ENCODE results near the gene HSPB2.
"Not testable (repeated sequence)": the region's sequence is repeated elsewhere in the genome, so short reads cannot be mapped to it uniquely, and the experiment has no call there.

HSPB2 gene

DNA sequence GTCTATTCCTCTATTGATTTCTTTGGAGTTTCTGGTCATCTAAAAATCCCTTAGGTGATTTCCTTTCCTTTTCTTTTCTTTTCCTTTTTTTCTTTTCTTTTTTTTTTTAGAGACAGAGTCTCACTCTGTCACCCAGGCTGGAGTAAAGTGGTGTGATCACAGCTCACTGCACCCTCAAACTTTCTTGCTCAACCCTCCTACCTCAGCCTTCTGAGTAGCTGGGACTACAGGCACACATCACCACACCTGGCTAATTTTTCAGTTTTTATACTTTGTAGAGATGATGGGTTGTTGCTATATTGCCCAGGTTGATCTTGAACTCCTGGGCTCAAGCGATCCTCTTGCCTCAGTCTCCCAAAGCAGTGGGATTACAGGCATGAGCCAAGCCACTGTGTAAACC is 4.2 kb downstream of the HSPB2 start:
- no peak for DNase-seq

DNA sequence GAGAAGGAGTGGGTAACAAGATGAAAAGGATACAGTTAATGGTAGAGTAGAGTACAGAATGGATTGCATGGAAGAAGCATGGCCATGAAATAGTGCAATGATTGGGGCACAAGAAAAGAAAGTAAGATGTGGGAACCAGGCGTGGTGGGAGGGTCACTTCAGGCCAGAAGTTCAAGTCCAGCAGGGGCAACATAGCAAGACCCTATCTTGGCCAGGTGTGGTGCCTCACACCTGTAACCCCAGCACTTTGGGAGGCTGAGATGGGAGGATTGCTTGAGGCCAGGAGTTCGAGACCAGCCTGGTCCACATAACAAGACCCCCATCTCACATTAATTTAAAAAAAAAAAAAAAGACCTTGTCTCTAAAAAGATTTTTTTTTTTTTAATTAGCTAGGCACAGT is 4.8 kb downstream of the HSPB2 start:
- DNase-seq, result no peak

- no peak for DNase-seq
These were observed 5.3 kb downstream of the HSPB2 start for GRCh38 chr11:111917788-111918187.

DNA sequence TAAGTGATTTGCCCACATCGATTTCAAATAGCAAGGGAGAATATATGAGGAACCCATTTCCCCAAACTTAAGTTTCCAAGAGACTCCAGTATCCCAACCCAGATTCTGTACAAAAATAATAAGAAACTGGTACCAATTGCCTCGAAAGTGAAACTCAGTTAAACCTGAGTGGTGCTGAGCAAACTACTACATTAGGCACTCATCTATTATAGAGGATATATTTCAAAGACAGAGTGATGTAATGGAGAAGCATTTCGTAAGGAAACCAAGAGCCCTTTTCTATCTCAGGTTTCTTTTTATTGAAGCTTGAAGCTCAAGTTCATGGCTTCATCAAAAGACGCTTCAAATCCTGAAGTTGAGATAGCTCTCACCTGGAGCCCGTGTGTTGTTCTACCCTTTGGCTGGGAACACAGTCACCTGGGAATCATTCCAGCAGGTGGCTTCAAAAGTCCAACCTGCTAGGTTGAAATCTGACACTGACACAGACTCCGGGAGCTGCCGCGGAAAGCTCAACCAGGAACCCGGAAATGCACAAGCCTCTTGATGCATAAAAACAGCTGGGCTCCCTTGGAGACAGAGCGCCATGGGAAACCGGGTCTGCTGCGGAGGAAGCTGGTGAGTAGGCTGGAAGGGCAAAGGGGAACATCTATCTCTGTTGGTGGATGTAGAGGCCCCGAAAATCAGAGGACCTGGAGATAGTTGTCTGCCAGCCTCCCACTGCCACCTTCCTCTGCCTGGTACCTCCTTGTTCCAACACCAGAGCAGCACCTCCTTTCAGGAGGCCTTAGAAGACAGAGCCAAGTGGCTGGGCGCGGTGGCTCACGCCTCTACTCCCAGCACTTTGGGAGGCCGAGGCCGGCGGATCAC is 6.1 kb downstream of the HSPB2 start, which contains the start of gene C11orf52:
Gene C11orf52, plus strand, starts transcription at position 524 of the 867 bp plus-strand sequence. Its CDS starts 60 bp downstream, at position 584.
- DNase-seq, result peak; percentile 76

- DNase-seq, result no peak
These were observed 8.4 kb downstream of the HSPB2 start for GRCh38 chr11:111920908-111921307.

GRCh38 chr11:111921541-111922230 is 9.2 kb downstream of the HSPB2 start:
- DNase-seq, result no peak

GRCh38 chr11:111922803-111923202 is 10.3 kb downstream of the HSPB2 start:
- no peak for DNase-seq

DNA sequence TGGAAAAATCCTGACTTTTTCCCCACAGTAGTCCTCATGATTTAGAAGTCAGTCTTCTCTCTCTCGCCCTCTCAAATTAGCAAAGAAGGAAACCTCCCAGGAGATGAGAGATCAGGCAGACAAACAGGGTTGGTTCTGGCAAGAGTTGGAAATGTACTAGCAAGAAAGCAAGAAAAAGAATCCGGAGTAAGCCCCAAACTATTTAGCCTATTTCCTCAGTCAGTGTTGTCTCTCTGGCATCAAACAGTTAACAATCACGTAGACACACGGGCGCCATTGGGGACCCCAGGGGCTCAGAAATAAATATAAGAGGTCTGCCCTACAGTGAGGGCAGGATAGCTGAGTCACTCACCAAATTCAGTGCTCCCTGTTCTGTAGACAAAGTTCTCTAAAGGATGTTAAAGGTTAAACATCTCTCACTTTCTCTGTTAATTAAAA is 10.8 kb downstream of the HSPB2 start:
- no peak for DNase-seq

GRCh38 chr11:111923951-111924350 is 11.4 kb downstream of the HSPB2 start:
- DNase-seq, result no peak

DNA sequence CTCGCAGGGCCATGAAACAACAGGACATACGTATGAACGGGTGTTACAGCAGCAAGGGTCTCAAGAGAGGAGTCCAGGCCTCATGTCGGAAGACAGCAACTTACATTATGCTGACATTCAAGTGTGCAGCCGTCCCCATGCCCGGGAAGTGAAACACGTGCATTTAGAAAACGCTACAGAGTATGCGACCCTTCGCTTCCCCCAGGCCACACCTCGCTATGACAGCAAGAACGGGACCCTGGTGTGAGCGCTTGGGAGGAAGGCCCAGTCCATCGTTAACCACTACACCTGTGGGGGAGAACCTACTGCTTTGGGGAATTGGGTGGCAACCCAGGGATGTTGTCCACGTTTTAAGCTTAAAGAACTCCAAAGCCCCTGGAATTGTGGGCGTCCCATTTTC is 13.4 kb downstream of the HSPB2 start:
- DNase-seq, result no peak

DNA sequence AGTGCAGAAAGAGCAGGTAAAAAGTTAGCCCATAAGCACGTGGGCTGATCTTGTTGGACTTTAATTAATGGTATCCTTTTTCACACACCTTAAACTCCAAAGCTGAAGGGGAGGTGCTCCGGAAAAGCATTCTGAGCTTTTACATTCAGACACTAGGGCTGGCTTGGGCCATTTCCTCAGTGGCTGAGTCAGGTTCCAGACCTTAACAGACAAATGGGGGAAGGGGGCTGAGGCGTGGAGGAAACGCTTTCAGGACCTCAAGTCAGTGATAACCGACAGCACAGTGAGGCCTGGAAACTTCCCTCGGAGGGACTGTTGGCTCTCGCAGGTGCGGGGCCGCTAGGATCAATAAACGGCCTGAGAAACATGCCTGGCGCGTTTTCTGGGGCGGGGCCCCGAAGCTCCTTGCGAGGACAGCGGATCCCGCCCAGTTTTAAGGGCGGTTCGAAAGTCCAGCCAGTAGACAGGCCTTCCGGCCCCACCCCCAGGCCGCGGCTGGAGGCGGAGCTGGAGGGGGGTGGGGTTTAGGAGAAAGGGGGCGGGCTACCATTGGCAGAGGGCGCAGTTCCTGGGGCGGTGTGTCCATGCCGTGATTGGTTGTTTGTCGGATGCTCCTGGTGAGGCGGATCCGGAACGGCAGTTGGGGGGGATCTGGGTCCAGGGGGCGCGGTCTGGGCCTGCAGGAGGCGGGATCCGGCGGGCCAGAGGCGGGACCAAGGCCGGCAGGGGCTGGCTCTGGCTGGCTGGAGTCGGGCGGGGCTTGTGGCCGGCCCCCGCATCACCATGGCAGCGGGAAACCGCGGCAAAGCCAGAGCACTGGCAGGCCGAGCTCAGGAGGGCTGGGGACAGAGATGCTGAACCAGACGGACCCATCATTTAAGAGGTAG is 14.2 kb downstream of the HSPB2 start:
- peak; percentile 81 for DNase-seq

DNA sequence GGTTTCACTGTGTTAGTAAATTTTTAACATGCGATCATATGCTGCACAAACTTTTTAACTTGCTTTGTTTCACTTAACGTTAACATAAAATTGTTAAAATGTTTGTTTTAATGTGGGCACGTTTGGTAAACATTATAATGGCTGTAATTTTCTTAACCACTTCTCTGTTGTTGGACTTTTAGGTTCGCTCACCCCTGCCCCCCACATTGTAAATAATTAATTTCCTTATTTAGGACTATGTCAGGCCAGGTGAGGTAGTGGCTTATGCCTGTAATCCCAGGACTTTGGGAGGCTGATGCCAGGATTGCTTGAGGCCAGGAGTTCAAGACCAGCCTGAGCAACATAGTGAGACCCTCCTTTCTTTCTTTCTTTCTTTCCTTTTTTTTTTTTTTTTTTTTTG is 17.9 kb downstream of the HSPB2 start:
- DNase-seq, result no peak

DNA sequence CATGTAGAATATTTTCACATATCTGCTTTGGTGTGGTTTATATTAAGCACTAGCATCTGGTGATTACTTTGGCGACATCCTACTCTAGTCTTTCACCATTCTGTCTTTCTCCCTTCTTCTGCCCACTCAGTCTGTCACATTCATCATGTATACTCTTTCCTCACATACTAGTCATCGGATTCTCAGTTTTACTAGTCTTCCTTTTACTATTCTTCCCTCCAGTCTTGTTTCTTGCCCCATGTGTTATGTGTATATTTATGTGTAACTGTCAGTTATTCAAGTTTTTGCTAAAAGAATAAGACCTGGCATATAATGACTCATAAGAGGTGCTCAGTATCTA is 20.0 kb downstream of the HSPB2 start:
- no peak for DNase-seq

DNA sequence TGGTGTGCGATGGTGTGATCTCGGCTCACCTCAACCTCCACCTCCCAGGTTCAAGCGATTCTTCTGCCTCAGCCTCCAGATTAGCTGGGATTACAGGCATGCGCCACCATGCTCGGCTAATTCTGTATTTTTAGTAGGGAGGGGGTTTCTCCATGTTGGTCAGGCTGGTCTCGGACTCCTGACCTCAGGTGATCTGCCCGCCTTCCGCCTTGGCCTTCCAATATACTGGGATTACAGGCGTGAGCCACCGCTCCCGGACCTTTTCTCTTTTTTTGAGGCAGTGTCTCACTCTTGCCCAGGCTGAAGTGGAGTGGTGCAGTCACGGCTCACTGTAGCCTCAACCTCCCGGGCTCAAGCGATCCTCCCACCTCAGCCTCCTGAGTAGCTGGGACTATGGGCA is 20.6 kb downstream of the HSPB2 start:
- DNase-seq, result not testable (repeated sequence)

DNA sequence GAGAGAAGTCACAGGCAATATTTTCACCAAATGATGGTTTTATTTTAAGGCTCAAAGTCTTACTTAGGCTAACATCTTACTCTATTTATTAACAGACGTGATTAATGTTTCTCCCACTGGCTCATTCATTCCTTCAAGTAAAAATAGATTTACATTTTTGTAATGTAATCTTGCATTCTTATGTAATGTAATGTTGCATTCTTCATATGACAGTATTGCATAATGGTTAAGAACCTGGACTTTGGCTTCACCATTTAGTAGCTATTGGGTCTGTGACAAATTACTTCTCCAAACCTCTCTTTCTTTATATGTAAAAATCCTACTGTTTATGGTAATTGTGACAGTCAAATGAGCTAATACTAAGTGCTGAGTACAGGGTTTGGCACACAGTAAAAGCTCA is 21.3 kb downstream of the HSPB2 start:
- DNase-seq, result no peak

DNA sequence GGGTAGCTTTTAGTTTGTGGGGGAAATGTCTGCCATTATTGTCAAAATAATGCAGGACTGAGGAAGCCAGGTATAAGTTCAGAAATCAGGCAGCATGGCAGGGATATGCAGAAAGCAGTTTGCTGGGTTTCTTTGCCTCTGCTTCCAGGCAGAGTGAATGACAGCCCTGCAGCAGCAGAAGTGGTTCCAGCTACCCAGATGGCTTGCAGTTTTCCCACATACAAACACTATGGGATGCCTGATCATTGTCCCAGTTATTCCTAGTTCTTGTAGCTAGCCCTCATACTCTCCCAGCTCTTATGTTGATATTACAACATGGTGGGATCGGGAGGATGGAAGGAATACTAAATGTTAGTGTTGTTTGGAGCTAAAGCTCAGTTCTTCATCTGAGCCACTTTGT is 21.8 kb downstream of the HSPB2 start:
- no peak for DNase-seq

- no peak for DNase-seq
These were observed 22.9 kb downstream of the HSPB2 start for GRCh38 chr11:111935317-111936039.

GRCh38 chr11:111936040-111936540 is 23.6 kb downstream of the HSPB2 start:
- DNase-seq, result no peak

GRCh38 chr11:111937461-111937769 is 24.9 kb downstream of the HSPB2 start:
- DNase-seq, result no peak

- DNase-seq, result no peak
These were observed 25.3 kb downstream of the HSPB2 start for GRCh38 chr11:111937844-111938243.

- no peak for DNase-seq
These were observed 26.2 kb downstream of the HSPB2 start for GRCh38 chr11:111938687-111939160.

- DNase-seq, result no peak
These were observed 27.5 kb downstream of the HSPB2 start for GRCh38 chr11:111939836-111940604.

All from NCI-H1048 (cell line).